ENCODE measurements around the gene ANGPTL8. TPM values are rescaled to one million over a fixed set of nuclear protein-coding genes. Genes with fewer than 3 reads are reported as not detected.

The ANGPTL8 gene
- total RNA-seq, 1 donor from 2014 or later, result not detected

GRCh38 chr19:11247934-11248333 is 8.5 kb downstream of the ANGPTL8 start:
- Mint-ChIP-seq H3K4me1 (ENCODE audit: low read depth) (no peaks in the 10 kb centered on the region), H3K27me3 (no peaks in the 10 kb centered on the region), H3K36me3 (ENCODE audit: insufficient read depth) (peaks cover 15% of the 10 kb centered on the region), H3K9me3 (ENCODE audit: low read depth) (no peaks in the 10 kb centered on the region), H3K4me3 (ENCODE audit: low read depth) (no peak overlapping the region), H3K27ac (no peak overlapping the region)
- DNase-seq (ENCODE audit: low spot score, unreplicated experiment), result no peak
- no peak for TF ChIP-seq CTCF (IDR thresholded peaks at IDR 0.05; ENCODE audit: unreplicated experiment)

DNA sequence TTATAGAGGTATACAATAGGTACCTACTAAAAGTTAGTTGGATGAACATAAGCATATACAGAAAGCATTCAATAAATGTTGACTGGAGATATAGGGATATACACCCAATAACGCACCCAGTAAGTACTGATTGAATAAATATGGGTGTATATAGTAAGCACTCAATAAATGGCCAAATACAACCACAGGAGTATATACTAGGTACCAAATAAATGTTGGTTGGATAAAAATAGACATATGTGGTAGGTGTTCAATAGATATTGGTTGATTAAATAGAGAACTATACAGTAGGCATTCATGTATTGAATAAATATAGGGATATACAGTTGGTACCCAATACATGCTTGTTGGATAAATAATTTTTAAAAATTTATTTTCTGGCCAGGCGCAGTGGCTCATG is 9.4 kb downstream of the ANGPTL8 start:
- Mint-ChIP-seq H3K27ac (no peak overlapping the region), H3K36me3 (ENCODE audit: insufficient read depth) (peaks cover 12% of the 10 kb centered on the region), H3K4me3 (ENCODE audit: low read depth) (no peak overlapping the region), H3K9me3 (ENCODE audit: low read depth) (no peaks in the 10 kb centered on the region), H3K27me3 (no peaks in the 10 kb centered on the region), H3K4me1 (ENCODE audit: low read depth) (no peaks in the 10 kb centered on the region)
- no peak for DNase-seq (ENCODE audit: low spot score, unreplicated experiment)
- TF ChIP-seq CTCF (IDR thresholded peaks at IDR 0.05; ENCODE audit: unreplicated experiment), result no peak

DNA sequence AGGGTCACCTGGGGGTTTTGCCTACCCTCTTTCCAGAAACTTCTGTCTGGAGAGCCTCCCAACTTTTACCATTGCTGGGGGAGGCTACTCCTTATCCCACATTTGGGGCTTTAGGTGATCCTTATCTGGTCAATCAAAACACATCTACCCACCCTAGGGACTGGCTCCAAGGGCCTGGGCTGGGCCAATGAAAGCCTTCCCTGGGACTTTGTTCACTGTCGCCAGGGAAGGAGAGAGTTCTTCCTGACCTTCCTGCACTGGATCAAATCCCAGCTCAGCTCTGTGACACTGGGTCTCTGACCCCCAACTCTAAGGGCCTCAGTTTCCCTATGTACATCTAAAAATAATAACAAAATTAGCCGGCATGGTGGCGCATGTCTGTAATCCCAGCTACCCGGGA is 11.8 kb downstream of the ANGPTL8 start:
- Mint-ChIP-seq H3K9me3 (ENCODE audit: low read depth) (no peaks in the 10 kb centered on the region), H3K4me3 (ENCODE audit: low read depth) (no peak overlapping the region), H3K36me3 (ENCODE audit: insufficient read depth) (peaks cover 7% of the 10 kb centered on the region), H3K27ac (no peak overlapping the region), H3K4me1 (ENCODE audit: low read depth) (no peaks in the 10 kb centered on the region), H3K27me3 (no peaks in the 10 kb centered on the region)
- no peak for DNase-seq (ENCODE audit: low spot score, unreplicated experiment)
- TF ChIP-seq CTCF (IDR thresholded peaks at IDR 0.05; ENCODE audit: unreplicated experiment), result no peak

DNA sequence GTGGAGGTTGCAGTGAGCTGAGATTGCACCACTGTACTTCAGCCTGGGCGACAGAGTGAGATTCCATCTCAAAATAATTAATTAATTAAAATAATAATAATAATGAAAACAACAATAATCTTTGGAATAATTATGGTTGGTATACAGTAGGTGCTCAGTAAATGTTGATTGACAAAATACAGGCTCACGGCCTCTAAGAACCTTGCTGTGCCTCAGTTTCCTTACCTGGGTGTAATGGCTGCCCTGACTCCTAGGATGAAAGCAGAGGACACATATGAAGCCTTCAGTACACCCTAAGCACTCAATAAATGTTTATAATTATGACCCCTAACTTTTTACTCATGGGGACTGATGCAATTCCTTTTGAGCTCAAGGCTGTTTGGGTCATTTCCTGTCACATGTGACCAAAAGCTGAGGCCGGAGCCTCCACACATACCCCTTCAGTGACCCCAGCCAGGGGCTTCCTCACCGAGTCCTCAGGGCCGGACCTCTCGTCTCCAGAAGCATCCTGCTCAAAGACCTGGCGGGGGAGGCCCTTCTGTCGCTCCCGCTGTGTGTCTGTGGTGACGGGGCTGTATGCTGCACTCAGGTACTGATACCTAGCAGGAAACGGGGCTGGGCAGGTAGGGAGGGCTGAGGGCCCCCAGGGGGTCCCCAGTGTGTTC is 12.4 kb downstream of the ANGPTL8 start:
- no peak for TF ChIP-seq CTCF (IDR thresholded peaks at IDR 0.05; ENCODE audit: unreplicated experiment)
- no peak overlapping the region for H3K4me3 Mint-ChIP-seq (ENCODE audit: low read depth)
- H3K27ac Mint-ChIP-seq, result no peak overlapping the region
- H3K4me1 Mint-ChIP-seq (ENCODE audit: low read depth), result no peaks in the 10 kb centered on the region
- DNase-seq (ENCODE audit: low spot score, unreplicated experiment), result no peak
- no peaks in the 10 kb centered on the region for H3K27me3 Mint-ChIP-seq
- no peaks in the 10 kb centered on the region for H3K9me3 Mint-ChIP-seq (ENCODE audit: low read depth)
- peaks cover 4% of the 10 kb centered on the region for H3K36me3 Mint-ChIP-seq (ENCODE audit: insufficient read depth)

- DNase-seq (ENCODE audit: low spot score, unreplicated experiment), result no peak
- Mint-ChIP-seq H3K27me3 (no peaks in the 10 kb centered on the region), H3K36me3 (ENCODE audit: insufficient read depth) (peaks cover 2% of the 10 kb centered on the region), H3K4me3 (ENCODE audit: low read depth) (no peak overlapping the region), H3K9me3 (ENCODE audit: low read depth) (no peaks in the 10 kb centered on the region), H3K27ac (no peak overlapping the region), H3K4me1 (ENCODE audit: low read depth) (no peaks in the 10 kb centered on the region)
- TF ChIP-seq CTCF (IDR thresholded peaks at IDR 0.05; ENCODE audit: unreplicated experiment), result no peak
Observed at GRCh38 chr19:11252665-11253355, 13.4 kb downstream of the ANGPTL8 start.

Measured in progenitor cell of endocrine pancreas (in vitro differentiated cells).